ENCODE data around the gene POGK.
"Not testable (repeated sequence)": the region's sequence is repeated elsewhere in the genome, so short reads cannot be mapped to it uniquely, and the experiment has no call there.

Gene POGK

GRCh38 chr1:166819974-166820373 is 19.3 kb upstream of the POGK start:
- Histone ChIP-seq H3K9me2 (replicated peaks; ENCODE audit: low read depth, low read length) (no peaks in the 10 kb centered on the region), H4K20me1 (ENCODE audit: insufficient read depth, low read length, poor library complexity, severe bottlenecking) (no peaks in the 10 kb centered on the region), H3K9me3 (ENCODE audit: insufficient read depth, low read depth, low read length) (no peaks in the 10 kb centered on the region), H3K4me3 (ENCODE audit: low read length, poor library complexity, severe bottlenecking) (no peak overlapping the region), H3K4me2 (ENCODE audit: low read depth, low read length, poor library complexity, severe bottlenecking) (no peak overlapping the region), H3K79me2 (ENCODE audit: insufficient read depth, low read length) (no peaks in the 10 kb centered on the region), H3K4me1 (ENCODE audit: insufficient read depth, low read length, poor library complexity, severe bottlenecking) (no peaks in the 10 kb centered on the region), H3K27me3 (ENCODE audit: insufficient read depth, low read length, poor library complexity, severe bottlenecking) (no peaks in the 10 kb centered on the region), H3F3A (ENCODE audit: low read depth) (no peaks in the 10 kb centered on the region), H3K36me3 (ENCODE audit: insufficient read depth, low read length) (no peaks in the 10 kb centered on the region), H2AFZ (ENCODE audit: low read length) (no peak overlapping the region), H3K9ac (ENCODE audit: low read depth, low read length, poor library complexity, severe bottlenecking) (no peak overlapping the region)
- TF ChIP-seq EZH2phosphoT487 (IDR thresholded peaks at IDR 0.05; ENCODE audit: borderline replicate concordance) (no peak), CTCF (conservative IDR thresholded peaks at IDR 0.05; ENCODE audit: low read length) (no peak)

- no peak overlapping the region for H2AFZ ChIP-seq (ENCODE audit: low read length)
- no peaks in the 10 kb centered on the region for H4K20me1 ChIP-seq (ENCODE audit: insufficient read depth, low read length, poor library complexity, severe bottlenecking)
- no peaks in the 10 kb centered on the region for H3K4me1 ChIP-seq (ENCODE audit: insufficient read depth, low read length, poor library complexity, severe bottlenecking)
- no peaks in the 10 kb centered on the region for H3K9me2 ChIP-seq (replicated peaks; ENCODE audit: low read depth, low read length)
- no peaks in the 10 kb centered on the region for H3K36me3 ChIP-seq (ENCODE audit: insufficient read depth, low read length)
- no peak overlapping the region for H3K4me3 ChIP-seq (ENCODE audit: low read length, poor library complexity, severe bottlenecking)
- TF ChIP-seq EZH2phosphoT487 (IDR thresholded peaks at IDR 0.05; ENCODE audit: borderline replicate concordance) (no peak), CTCF (conservative IDR thresholded peaks at IDR 0.05; ENCODE audit: low read length) (peak; percentile 61)
- no peaks in the 10 kb centered on the region for H3K27me3 ChIP-seq (ENCODE audit: insufficient read depth, low read length, poor library complexity, severe bottlenecking)
- H3F3A ChIP-seq (ENCODE audit: low read depth) = no peaks in the 10 kb centered on the region
- no peak overlapping the region for H3K4me2 ChIP-seq (ENCODE audit: low read depth, low read length, poor library complexity, severe bottlenecking)
- no peaks in the 10 kb centered on the region for H3K9me3 ChIP-seq (ENCODE audit: insufficient read depth, low read depth, low read length)
- H3K9ac ChIP-seq (ENCODE audit: low read depth, low read length, poor library complexity, severe bottlenecking) = no peak overlapping the region
- H3K79me2 ChIP-seq (ENCODE audit: insufficient read depth, low read length) = no peaks in the 10 kb centered on the region
These were observed 16.9 kb upstream of the POGK start for GRCh38 chr1:166822385-166822784.

DNA sequence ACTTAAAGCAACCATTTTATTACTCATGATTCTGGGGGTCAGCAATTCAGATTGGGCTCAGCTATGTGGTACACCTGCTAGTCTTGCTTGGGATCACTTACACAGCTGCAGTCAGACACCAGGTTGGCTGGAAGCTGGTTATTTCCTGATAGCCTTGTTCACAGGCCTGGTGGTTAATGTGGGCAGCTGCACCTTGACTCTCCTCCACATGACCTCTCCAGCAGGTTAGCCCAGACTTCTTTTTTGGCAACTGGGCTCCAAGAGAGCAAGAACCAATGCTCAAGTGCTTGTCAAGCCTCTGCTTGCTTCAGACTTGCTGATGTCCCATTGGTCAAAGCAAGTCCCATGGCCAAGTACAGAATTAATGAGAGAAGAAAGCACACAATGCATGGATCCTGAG is 11.8 kb upstream of the POGK start:
- Histone ChIP-seq H3K36me3 (ENCODE audit: insufficient read depth, low read length) (no peaks in the 10 kb centered on the region), H3K79me2 (ENCODE audit: insufficient read depth, low read length) (no peaks in the 10 kb centered on the region), H3K9me3 (ENCODE audit: insufficient read depth, low read depth, low read length) (no peaks in the 10 kb centered on the region), H3K9me2 (replicated peaks; ENCODE audit: low read depth, low read length) (no peaks in the 10 kb centered on the region), H3K4me2 (ENCODE audit: low read depth, low read length, poor library complexity, severe bottlenecking) (no peak overlapping the region), H3K4me1 (ENCODE audit: insufficient read depth, low read length, poor library complexity, severe bottlenecking) (no peaks in the 10 kb centered on the region), H3K9ac (ENCODE audit: low read depth, low read length, poor library complexity, severe bottlenecking) (no peak overlapping the region), H3K27me3 (ENCODE audit: insufficient read depth, low read length, poor library complexity, severe bottlenecking) (no peaks in the 10 kb centered on the region), H2AFZ (ENCODE audit: low read length) (no peak overlapping the region), H3K4me3 (ENCODE audit: low read length, poor library complexity, severe bottlenecking) (no peak overlapping the region), H3F3A (ENCODE audit: low read depth) (no peaks in the 10 kb centered on the region), H4K20me1 (ENCODE audit: insufficient read depth, low read length, poor library complexity, severe bottlenecking) (no peaks in the 10 kb centered on the region)
- TF ChIP-seq EZH2phosphoT487 (IDR thresholded peaks at IDR 0.05; ENCODE audit: borderline replicate concordance) = no peak
- no peak for TF ChIP-seq CTCF (conservative IDR thresholded peaks at IDR 0.05; ENCODE audit: low read length)

DNA sequence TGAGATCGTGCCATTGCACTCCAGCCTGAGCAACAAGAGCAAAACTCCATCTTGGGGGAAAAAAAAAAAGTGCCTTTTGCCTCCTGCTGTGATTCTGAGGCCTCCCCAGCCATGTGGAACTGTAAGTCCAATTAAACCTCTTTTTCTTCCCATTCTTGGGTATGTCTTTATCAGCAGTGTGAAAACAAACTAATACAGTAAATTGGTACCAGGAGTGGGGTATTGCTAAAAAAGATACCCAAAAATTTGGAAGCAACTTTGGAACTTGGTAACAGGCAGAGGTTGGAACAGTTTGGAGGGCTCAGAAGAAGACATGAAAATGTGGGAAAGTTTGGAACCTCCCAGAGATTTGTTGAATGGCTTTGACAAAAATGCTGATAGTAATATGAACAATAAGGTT is 9.5 kb upstream of the POGK start:
- H3K9me3 ChIP-seq (ENCODE audit: insufficient read depth, low read depth, low read length); H3K36me3 ChIP-seq (ENCODE audit: insufficient read depth, low read length); H3K27me3 ChIP-seq (ENCODE audit: insufficient read depth, low read length, poor library complexity, severe bottlenecking); H3K4me1 ChIP-seq (ENCODE audit: insufficient read depth, low read length, poor library complexity, severe bottlenecking); H3K4me2 ChIP-seq (ENCODE audit: low read depth, low read length, poor library complexity, severe bottlenecking); H3K4me3 ChIP-seq (ENCODE audit: low read length, poor library complexity, severe bottlenecking); H3K79me2 ChIP-seq (ENCODE audit: insufficient read depth, low read length); H3K9ac ChIP-seq (ENCODE audit: low read depth, low read length, poor library complexity, severe bottlenecking); H3K9me2 ChIP-seq (replicated peaks; ENCODE audit: low read depth, low read length); H3F3A ChIP-seq (ENCODE audit: low read depth); H2AFZ ChIP-seq (ENCODE audit: low read length); H4K20me1 ChIP-seq (ENCODE audit: insufficient read depth, low read length, poor library complexity, severe bottlenecking): not testable (repeated sequence)

Measured in Loucy (cell line).